Measurements from ENCODE around the gene NRF1.
"Not testable (repeated sequence)": the region's sequence is repeated elsewhere in the genome, so short reads cannot be mapped to it uniquely, and the experiment has no call there.

NRF1 gene

GRCh38 chr7:129784783-129785684 is 173.5 kb downstream of the NRF1 start:
- FAIRE-seq, result no peak

GRCh38 chr7:129785685-129786514 is 174.4 kb downstream of the NRF1 start:
- FAIRE-seq, result no peak

DNA sequence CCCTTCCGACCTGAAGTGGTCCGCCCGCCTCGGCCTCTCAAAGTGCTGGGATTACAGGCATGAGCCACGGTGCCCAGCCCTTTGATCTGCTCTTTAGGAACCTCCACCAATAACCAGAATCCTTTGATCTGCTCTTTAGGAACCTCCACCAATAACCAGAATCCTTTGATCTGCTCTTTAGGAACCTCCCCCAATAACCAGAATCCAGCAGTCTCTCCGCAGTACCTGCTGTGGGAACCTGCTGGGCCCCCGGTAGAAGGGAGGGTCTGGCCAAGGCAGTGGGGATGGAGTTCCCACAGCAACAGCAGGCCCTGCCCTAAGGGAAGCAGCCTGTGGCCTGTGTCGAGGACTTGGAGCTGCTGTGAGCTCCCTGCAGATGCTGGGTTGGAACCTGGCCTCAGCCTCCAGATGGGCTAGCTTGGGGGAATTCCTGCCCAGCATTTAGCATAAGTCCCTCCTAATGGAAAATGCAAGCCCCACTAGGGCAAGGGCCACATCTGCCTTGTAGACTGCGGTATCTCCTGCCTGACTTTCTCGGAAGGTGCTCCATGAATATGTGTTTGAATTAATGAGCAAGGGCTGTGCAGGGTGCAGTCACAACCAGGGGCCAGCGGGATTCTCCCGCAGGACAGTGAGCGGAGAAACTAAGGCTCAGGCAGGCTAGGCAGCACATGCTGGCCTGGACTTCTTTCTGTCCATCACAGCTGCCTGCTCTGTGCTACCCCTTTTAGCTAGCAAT is 175.5 kb downstream of the NRF1 start:
- FAIRE-seq, result no peak

GRCh38 chr7:129789000-129789399 is 177.5 kb downstream of the NRF1 start:
- no peak for FAIRE-seq

- FAIRE-seq, result no peak
Observed at GRCh38 chr7:129789652-129790051, 178.1 kb downstream of the NRF1 start.

DNA sequence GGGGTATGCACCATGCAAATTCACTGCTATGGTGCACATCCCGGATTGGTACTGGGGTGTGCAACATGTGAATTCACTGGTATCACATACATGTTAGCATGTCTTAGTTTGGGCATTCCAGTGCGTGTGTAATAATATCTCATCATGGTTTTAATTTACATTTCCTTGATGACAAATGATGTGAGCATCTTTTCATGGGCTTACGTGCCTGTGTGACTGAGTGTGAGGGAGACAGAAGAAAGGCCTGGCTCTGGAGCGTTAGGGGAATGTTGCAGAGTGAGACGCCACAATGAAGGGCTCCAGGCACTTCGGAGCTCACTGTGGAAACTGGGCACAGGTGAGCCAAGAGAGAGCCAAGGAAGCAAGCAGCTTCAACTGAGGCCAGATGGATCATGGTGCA is 178.6 kb downstream of the NRF1 start:
- no peak for FAIRE-seq

DNA sequence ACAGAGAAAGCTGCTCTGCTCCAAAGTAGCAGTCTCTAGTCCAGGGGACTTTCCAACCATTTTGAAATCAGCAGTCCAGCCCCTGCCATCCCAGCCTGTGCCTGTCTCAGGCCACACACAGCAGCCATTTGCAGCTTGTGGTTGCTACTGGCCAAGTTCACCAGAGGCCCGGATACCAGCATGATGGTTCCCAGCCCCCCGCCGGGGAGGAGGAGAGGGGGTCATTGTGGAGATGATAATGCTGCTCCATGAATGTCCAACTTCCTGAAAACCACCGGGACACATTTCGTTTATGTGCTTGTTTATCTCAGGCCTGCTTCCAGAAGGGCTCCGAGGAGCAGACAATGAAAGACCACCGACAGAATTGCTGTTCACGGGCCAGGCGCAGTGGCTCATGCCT is 181.2 kb downstream of the NRF1 start:
- FAIRE-seq, result no peak

DNA sequence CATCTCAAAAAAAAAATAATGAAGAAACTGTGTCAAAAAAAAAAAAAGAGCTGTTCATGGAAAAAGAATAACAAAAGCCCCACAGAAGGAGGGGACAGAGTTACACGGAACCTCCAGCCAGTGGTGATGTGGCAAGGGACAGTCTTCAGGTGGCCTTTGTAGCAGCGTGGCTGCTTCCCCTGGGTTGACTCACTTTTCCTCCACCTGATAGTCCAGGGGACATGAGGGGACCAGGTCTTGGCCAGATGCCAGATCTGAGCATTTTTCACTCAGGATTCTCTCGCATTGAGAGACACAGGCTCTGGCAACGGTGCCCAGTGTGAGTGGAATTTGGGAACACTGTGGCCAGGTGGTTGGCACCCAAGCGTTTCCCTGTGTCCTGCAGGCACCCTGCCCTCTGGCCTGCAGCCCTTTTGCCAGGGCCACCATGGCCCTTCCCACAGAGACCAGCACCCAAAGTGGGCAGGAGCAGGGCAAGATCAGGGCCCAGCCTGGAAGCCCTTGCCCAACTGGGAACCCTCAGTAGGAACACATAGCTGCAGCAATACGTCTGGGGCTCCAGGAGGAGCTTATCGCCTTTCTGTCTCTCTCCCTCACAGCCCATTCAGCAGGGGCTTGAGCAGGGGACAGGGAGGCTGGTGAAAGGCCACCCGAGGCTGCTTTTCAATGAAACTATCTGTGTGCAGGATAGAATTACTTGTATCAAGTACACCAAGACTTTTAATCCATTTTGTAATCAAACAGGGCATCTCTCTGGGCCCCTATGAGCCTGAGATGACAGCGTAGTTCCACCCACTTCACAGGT is 182.2 kb downstream of the NRF1 start:
- FAIRE-seq, result no peak

- FAIRE-seq, result not testable (repeated sequence)
Observed at GRCh38 chr7:129794461-129794860, 182.9 kb downstream of the NRF1 start.

DNA sequence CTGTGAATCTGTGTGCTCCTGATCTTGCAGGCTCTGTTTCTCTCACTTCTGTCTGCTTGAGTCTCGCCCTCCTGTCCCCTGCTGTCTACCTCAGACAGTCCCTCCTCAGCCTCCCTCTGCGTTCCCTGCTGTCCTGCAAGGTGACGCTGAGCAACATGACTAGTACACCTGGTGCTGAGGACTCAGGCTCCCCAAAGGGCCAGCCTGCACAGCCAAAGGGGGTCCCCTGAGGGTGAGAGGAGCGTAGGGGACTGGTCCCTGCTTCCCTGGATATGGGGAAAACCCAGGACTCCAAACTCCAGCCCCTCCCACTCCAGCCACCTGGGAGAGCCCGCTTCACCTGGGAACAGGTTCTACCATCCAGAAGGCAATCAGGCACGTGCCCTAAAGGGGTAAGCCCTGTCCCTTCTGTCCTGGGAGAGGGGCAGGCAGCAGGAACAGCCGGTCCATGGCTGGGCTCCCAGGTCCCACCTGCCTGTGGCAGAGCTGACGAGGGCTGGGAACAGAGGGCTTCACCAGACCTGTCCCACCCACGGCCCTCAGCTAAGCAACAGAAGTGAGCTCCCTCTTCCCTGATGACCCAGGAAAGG is 184.8 kb downstream of the NRF1 start:
- FAIRE-seq, result no peak

GRCh38 chr7:129797214-129797789 is 185.8 kb downstream of the NRF1 start:
- no peak for FAIRE-seq

DNA sequence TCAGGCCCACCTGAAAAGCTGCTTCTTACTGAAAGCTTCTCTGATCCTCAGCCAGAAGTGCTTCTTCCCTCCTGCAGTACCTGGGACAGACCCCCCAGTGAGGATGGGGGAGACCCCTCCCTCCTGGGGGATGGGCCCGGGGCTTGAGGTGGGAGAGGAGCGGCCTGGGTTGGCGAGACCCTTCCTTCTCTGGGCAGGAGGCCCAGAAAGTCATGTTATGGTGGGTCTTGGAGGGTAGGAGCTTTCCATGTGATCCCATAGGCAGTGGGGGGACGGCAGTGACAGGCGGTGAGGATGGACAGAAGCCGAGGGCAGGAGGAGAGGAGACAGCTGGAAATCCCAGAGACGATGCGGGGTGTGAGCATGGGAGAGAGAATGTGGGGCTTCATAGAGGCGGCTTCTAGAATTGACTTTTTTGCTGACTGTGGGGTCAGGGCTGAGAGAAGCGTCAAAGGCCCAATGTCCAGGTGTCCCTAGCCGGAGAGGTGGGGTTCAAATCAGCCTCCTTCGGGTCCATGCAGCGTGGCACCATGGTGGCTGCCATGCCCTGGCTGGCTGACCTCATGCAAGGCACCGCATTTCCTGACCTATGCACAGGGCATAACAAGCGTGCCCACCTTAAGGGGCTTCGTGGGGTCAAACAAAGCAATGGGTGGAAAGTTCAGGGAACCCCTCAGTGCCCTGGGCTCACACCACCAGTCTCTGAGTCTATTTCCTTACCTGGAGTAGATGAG is 187.3 kb downstream of the NRF1 start:
- FAIRE-seq, result no peak

DNA sequence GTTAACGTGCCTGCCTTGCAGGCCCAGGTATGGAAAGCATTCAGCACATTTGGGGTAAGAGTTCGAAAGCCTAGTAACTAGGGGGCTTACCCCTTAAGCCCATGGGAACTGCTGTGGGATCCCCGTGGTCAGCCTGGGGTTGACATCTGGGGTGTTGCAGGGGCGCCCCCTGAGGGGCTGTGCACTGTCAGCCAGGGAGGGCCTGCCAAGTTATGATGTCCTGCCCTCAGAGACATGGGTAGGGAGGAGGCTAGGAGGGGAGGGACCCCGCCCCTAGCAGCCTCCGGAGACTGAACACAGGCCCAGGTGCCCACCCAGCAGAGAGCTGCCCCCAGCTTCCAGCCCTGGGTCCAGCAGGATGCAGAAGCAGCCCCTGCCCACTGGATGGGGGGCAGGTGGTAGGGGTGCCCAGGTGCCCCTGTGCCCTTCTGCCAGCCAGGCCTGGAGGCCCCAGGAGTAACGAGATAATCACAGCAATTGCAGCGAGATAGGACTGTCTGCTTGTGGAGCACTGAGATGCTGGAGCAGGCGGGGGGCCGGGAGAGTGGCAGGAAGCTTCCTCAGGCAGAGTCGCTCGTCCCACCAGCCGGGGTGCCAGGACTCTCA is 187.9 kb downstream of the NRF1 start:
- no peak for FAIRE-seq

DNA sequence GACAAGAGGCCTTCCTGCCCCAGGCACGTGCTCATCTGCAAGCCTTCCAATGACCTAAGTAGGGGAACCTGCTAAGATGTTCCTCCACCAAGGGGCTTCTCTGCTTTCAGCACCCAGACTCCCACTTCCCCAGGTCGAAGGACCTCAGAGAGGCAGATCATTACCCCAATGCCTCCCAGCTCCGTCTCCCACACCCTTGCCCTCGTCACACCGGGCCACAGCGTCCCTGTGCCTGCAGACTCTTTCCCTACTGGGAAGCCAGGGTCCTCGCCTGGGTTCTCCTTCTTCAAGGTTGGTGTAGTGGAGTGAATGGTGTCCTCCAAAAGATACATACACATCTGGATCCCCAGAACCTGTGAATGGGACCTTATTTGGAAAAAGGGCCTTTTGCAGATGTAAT is 189.4 kb downstream of the NRF1 start:
- no peak for FAIRE-seq

- no peak for FAIRE-seq
Observed at GRCh38 chr7:129801882-129802281, 190.4 kb downstream of the NRF1 start.

DNA sequence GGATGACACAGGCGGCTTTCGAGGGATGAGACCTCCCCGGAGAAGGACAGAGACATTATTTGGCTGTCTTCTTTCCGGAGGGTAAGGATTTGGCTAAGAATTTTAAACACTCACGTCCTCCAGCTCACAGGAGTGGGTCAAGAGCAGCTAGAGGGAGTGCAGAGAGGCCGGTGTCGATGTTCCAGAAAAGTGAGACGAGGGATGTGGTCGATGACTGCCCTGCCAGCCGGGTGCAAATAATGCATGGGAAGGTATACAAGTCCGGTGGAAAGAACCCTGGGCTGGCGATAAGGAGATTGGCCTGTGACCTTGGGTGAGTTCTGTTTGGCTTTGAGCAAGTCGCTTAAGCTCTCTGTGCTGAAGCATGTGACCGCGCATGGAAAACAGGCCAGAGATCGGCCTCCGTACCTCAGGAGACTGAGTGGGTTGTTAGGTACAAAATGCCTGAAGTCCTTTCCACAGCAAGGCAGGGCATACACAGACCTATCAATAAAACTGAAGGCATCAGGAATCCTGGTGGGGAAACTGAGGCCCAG is 192.1 kb downstream of the NRF1 start:
- FAIRE-seq, result no peak

- no peak for FAIRE-seq
Observed at GRCh38 chr7:129804111-129804889, 192.8 kb downstream of the NRF1 start.

GRCh38 chr7:129804890-129805719 is 193.6 kb downstream of the NRF1 start:
- FAIRE-seq, result no peak

Measured in endometrium (tissue), 2 donors.